Fibroblast of skin of right biceps (primary cell): ENCODE measurements around the gene ZNF90.
"Not testable (repeated sequence)": the region's sequence is repeated elsewhere in the genome, so short reads cannot be mapped to it uniquely, and the experiment has no call there.

Source experiments
- DNase-seq: peaks from one replicate; pipeline ENCODE4 v3.0.0-alpha.2; 2013

The ZNF90 gene

DNA sequence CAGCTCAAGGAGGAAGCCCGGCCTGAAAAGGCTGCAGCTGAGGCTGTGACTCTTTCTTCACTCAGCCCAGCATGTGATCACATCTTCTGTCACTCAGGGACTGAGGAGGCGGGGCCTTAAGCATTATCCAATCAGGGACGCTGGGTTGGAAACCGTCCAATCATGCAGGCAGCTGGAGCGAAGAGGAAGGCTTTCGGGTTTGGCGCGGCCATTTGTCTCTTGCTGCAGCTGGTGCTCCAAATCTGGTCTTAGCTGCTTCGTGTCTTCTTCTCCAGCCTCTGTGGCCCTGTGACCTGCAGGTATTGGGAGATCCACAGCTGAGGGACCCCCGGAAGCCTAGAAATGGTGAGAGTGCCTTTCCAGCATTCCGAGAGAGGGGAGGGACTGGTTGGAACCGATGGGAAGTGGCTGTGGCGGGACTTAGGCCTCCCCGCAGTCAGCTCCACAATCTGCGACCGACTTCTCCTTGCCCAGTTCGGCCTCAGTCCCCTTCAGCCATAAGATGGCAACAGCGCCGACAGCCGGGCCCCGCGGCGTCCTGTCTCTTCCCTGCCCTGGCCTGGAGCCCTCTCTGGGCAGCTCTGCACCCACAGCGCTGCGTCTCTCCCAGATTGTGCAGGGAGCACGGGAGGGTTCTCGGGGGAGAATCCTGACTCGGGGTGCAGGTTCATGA lies at the start of gene ZNF90:
TSS of gene ZNF90 (plus strand) at position 210 of the 673 bp plus-strand sequence. CDS start at position 343, 133 bp downstream.
- DNase-seq, result peak; percentile 97

DNA sequence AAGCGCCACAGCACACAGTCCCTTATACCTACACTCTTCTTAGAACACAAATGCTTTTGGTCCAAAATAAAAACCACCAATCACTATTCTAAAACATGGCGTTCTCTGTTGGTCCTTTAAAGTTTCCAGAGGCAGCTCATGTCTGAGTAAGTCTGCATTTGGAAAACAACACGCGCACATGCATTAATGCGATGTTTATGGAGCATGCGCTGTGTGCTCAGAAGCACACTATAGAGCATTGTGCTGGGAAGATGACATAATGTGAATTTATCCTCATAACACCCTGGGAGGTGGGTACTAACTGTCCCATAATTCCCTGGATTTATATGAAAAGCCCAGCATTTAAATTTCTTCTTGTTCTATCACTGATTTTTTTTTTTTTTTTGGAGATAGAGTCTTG lies 49.2 kb upstream of the ZNF90 start:
- DNase-seq, result no peak

DNA sequence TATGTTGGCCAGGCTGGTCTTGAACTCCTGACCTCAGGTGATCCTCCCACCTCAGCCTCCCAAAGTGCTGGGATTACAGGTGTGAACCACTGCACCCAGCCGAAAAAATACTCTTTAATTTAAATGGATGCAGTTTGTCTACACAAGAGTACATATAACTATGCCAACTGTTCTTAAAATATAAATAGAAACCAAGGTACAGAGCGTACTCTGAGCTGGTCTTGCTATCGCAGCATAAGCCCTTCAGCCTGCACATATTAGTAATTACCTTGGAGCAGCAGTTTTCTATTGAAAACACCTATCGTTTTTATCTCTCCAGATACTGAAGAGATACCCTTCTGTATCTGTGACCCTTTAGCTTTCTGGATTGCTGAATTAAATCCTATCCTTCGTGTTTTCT lies 41.9 kb upstream of the ZNF90 start:
- no peak for DNase-seq

DNA sequence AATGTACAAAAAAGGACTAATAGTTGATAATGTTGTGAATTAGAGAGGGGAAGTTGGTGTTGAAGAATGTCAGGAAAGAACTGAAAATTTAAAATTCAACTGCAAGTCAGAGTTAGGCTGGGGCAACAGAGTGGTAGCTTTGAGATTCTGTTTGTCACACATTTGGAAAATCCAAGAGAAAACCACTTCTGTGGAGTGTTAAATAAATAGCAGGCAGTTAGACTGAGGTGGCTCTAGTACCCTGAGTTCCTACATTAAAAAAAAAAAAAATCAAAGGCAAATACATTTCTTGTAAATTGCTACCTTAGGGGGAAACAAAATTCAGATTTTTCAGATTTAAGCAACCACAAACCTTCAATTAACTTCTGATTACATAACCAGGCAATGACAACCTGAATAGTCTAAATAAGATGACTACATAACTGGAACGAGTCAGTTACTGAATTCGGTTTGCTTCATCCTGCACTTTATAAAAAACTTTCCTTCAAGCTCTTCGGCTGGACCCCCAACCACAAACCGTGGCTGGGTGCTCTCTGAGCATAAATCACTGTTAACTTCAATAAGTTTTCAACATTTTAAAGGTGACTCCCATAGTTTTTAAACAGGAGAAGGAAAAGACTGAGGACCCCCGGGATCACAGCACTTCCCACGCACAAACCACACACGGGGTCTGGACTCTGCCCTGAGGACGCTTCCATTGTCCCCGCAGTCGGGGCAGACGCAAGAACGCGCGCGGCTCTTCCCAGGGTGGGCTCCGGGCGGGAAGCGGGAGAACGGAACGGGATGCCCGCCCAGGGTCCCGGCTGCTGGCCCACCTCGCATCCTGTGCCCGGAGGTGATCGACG lies 39.2 kb upstream of the ZNF90 start:
- DNase-seq, result peak; percentile 16

DNA sequence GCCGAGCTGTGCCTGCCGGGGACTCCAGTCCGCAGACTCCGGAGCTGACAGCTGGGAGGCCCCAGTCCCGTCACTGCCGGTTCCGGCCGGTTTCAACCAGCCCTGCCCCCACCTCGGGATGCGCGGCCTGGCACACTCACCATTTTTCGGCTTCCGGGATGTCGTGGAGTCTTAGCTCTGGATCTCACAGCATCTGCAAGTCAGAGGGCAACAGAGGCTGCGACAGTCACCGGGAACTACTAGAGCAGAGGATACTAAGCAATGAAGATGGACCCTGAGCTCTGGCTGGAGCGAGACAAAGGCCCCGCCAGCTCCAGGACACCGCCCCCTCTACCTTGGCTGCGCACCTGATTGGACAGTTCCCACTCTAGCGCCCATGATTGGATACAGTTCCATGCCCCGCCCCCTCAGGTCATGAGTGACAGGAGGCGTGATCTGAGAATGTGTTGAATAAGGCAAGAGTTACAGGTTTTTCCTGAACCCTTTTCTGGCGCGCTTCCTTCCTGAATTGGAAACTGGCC lies 38.5 kb upstream of the ZNF90 start, which contains the start of gene ZNF682:
TSS of gene ZNF682 (minus strand) at position 303 of the 521 bp plus-strand sequence. CDS start at position 143, 160 bp downstream.
- peak; percentile 96 for DNase-seq

DNA sequence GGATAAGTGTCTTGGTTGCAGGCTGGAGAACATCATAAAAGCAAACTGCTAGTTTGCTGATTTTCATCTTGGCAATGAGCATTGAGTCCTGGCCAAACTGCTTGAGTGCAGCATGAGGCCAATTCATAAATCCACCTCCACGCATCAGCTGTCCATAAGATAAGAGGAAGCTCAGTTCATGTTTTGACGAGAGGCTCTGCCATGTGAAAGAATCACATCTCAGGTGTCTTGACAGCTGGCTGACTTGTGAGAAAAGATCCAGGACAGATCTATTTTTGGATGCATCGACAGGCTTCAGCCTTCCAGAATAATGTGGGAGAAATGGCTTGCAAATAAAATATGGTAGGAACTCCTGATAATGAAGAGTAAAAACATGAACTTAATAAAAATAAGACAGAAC lies 33.1 kb upstream of the ZNF90 start:
- DNase-seq, result no peak

DNA sequence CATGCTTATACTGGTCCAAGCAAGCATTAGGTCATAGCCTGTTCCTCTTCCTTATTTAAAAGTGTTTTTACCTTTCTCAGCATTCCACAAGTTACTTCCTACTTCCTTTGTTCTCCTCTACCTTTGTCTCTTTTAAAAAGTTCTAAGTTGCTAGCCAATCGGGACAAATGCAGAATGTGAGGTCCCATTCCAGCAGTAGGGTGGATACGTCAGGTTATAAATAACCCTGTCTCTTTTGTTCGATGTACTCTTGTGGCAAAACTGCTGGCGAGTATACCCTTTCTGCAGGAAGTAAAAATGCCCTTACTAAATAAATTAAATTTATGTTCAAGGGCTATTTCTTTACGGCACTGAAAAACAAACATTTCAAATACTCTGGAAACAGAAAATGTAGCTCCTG lies 32.1 kb upstream of the ZNF90 start:
- DNase-seq, result not testable (repeated sequence)

DNA sequence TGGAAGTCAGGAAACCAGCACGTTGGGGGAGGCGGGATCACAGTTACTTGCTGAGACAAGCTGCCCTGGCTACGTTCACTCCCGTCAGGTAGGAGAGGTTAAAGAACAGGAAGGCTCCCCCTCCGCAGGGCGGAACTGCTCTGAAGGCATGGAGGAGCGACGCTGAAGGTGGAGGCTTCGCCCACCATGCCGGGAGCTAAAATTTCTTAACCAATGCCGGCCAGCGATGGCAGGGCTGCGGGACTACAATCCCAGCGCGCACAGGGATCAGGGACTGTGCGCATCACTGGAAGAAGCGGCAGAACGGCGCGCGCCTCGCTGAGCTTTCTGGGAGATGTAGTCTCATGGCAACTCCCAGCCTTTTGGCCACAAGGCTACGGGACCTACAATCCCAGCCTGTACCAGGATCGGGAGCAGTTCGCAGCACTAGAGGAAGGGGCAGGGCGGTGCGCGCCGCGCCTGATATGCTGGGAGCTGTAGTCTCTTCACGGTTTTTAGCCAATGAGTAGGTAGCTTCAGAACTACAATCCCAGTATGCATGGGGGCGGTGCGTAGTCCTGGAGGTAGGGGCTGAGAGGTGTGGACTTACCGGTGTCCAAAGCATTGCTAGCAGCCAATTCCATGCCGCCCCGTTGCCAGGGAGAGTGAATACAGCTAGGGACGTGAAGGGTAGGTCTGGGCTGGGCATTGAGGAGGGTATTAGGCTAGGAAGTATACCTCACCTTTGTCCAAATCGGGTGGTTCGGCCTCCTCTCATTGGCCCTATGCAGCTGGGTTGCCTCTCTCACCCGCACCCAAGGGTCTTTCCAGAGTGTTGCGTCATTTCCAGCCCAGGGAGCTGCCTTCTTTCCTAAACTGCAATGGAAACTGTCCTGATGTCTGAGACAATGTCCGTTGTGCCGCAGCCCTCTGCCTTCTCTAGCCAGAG lies 25.7 kb upstream of the ZNF90 start:
- DNase-seq, result peak; percentile 98

DNA sequence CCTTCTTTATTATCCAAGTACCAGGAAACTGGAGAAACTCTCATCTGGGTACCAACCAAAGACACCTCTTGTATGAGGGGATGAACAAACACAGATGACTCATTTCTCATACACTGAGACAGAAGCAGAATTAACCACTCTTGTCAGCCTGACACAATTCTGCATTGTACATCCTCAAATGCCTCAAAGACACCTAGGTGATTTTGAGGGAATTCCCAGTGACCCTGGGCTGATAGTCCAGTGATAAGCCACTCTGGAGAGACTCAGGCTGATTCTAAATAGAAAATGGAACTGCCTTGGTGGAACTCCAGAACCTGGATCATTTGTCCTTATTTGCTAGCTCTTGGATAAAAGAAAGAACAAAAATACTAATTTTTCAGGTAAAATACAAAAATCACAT lies 19.1 kb upstream of the ZNF90 start:
- not testable (repeated sequence) for DNase-seq

DNA sequence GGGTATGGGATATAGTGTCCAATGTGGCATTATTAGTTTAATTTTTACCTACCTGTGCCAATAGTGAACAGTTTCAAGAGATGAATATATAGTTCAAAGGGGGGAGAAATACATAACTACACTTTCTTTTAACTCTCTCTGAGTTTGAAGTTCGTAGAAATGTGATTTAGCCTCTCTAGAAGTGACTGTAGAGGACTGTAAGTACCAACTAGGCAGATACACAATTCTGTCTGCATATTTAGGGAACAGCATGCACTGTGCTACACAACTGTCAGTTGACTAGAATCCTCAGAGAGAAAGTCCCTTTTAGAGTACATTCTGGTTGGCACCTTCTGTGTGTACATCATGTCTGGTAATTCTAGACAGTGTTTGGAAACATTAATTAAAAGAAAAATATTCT lies 17.5 kb upstream of the ZNF90 start:
- no peak for DNase-seq

DNA sequence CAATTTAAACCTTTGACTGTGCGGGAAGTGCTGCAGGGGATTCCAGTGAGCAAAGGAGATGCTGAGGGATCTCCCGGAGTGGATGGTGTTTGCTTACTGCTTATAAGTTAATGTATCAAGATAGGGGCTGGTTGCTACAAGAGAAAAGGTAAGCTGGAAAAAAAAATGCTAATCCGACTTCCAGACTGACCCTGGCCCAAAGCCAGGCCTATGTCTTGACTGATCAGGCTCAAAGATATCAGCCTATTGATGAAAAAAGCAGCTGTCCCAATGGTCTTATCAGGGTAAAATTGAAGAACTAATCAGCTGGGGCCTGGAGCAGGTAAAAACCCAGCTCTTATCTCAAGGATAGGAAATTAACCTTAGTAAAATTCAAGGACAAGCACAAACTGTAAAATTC lies 10.9 kb upstream of the ZNF90 start:
- DNase-seq, result no peak

DNA sequence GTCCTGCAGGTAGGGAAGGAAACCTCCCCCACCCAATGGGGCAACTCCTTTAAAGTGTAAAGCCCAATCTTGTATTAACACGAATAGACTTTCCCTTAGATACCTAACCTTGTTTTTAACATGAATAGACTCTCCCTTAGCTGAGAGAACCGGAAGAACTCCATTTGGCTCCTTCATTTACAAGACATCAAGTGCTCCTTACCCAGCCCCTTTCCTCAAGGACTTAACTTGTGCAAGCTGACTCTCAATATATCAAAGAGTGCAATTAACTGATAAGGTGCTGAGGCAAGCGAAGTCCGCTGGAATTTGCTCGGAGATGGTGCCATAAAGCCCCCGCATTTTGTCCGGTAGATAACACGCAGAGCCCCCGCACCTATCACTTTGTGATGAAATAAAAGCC lies 9.9 kb upstream of the ZNF90 start:
- no peak for DNase-seq

DNA sequence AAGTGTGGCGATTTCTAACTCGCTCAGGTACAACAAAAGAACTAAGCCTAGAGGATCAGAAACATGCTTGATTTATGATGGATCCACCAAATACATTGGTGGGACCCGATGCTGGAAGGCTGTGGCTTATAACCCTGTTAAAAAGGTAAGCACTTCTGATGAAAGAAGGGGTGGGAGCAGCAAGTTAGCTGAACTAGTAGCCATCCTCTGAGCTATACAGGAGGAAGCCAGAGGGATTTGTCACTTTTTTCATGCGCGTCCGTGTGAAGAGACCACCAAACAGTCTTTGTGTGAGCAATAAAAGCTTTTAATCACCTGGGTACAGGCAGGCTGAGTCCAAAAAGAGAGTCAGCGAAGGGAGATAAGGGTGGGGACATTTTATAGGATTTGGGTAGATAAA lies 9.2 kb upstream of the ZNF90 start:
- not testable (repeated sequence) for DNase-seq

DNA sequence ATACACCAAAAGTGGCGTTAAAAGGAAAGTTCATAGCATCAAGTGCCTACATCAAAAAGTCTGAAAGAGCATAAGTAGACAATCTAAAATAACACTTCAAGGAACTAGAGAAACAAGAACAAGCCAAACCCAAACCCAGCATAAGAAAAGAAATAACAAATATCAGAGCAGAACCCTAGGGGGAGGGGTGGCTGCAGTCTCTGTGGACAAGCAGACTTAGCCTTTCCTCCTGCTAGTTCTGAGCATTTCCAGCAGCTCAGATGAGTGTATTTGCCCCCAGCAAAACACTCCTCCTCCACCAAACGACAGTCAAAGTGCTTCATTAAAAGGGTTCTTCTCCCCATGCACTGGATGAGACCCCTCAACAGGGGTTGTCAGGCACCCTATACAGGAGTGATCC lies 7.1 kb upstream of the ZNF90 start:
- DNase-seq, result no peak

DNA sequence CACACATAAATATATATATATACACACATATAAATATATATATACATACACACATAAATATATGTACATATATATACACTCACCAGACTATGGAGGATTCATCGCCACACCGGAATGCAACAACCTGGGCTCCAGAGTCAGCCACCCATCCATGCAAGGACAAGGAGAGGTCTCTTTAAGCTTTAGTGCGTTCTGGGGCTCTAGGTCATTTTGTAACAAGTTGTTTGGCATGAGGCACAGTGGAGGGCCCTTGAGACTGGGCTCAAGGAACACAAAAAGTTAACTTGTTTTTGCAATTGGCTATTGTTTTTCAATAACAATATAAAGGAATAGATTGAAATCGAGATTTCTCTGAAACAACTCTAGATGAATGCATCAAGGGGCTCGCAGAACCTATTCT lies 4.9 kb upstream of the ZNF90 start:
- DNase-seq, result no peak

DNA sequence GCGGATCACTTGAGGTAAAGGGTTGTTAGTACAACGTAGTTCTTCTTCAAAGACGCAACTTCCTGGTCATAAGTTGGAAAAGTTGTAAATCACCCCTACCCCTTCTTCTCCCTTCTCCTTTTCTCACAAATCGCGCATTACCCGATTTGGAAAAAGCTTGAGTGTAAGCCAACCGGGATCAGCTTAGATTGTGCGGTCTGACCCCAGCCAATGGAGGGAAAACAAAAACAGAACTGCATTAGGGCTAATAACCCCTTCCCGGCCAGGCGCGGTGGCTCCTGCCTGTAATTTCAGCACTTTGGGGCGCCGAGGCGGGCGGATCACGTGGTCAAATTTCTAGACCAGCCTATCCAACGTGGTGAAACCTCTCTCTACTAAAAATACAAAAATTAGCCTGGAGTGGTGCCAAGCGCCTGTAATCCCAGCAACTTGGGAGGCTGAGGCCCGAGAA lies 806 bp downstream of the ZNF90 start:
- peak; percentile 32 for DNase-seq

DNA sequence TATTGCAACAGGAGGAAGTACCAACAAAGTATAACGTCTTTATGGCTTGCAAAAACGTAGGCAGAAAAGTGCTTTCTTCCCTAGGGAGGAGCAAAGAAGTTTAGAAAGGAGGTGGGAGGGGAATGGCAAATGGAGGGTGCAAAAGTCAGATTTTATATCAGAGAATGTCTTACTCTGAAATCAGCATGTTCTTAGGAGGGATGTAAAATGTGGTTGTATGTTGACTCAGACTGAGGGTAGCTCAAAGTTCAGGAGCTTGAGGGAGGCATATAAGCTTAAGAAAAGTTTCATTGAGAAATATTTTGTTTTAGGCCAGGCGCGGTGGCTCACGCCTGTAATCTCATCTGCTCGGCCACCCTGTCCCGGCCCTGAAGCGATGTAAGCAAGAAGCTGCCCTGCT lies 1.7 kb downstream of the ZNF90 start:
- DNase-seq, result no peak

DNA sequence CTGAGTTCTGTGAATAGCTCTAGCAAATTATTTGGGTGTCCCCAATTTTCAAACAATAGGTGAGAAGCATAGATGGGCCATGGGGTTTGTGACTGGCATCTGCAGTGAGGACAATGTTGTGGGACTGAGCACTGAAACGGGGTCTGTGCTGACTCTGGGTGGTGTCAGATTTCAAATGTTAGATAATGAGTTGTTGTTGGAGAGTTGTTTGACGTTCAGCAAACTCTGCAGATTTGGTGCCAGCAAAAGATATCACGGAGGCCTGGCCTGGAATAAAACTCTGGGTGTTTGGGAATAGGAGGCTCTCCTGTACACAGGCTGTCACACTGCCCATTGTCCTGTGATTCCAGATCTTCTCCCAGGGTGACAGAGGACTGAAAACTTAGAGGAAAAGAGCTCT lies 2.9 kb downstream of the ZNF90 start:
- no peak for DNase-seq

DNA sequence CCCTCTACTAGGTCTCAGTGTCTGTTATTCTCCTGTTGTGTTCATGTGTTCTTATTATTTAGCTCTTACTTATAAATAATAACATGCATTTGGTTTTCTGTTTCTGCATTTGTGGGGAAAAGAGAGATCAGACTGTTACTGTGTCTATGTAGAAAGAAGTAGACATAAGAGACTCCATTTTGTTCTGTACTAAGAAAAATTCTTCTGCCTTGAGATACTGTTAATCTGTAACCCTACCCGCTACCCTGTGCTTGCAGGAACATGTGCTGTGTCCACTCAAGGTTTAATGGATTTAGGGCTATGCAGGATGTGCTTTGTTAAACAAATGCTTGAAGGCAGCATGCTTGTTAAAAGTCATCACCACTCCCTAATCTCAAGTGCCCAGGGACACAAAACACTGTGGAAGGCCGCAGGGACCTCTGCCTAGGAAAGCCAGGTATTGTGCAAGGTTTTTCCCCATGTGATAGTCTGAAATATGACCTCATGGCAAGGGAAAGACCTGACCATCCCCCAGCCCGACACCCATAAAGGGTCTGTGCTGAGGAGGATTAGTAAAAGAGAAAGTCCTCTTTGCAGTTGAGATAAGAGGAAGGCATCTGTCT lies 4.5 kb downstream of the ZNF90 start:
- not testable (repeated sequence) for DNase-seq

DNA sequence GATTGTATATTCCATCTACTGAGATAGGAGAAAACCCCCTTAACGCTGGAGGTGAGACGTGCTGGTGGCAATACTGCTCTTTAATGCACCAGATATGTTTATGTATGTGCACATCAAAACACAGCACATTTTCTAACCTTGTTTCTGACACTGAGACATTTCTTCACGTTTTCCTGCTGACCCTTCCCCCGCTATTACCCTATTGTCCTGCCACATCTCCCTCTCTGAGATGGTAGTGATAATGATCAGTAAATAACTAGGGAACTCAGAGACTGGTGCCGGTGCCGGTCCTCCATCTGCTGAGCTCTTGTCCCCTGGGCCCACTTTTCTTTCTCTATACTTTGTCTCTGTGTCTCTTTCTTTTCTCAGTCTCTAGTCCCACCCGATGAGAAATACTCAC lies 5.1 kb downstream of the ZNF90 start:
- not testable (repeated sequence) for DNase-seq

DNA sequence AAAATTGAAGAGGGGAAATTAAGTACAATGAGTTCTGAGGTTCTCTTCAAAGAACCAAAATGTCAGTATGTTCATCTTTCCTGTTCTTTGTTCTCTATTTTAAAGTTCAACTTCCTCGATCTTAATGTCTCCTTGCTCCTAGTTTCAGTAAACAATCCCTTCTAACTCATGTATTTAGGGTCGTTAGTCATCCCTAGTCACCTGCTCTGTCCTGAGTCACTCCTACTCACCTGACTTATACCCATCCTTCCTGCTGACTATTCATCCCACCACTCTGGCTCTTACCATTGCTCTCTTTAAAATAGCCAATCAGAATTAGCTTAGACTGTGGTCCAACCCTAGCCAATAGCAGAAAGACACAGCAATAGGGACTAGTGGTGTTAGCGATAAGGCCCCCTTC lies 24.3 kb downstream of the ZNF90 start:
- no peak for DNase-seq

DNA sequence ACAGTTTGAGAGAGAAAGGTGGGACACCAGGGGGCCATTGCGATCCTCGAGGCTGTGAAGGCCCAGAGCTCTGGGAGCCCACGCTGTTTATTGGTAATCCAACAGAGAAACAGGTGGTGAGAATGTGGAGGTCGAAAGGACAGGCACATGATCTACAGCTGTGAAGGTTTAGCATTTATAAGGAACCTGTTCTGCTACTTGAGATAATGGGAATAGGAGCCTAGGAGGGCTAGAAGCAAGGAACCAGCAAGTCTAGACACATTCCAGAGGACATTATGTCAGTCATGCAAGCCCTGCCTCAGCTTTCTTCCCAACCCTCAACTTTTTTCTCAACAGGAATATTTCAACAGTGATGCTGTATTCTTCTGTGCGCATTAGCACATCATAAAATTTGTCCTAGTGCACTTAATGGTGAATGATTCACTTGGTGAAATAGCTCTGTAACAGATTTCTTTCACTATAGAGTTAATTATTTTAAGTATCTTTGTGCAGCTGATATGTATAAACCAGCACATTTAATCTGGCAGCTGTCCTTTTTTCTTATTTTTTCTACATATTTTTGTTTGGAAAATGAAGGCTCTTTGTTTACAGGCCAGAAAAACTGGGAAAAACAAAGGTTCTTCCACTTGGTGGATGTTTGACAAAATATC lies 25.4 kb downstream of the ZNF90 start:
- no peak for DNase-seq
